Activated T-helper 1 cell treated with anti-CD3 and anti-CD28 coated beads, Interleukin-12 subunit alpha, Interleukin-12 subunit beta, Interleukin-2, Interleukin-4 antibody, amounts not matched to agents 30 ng/mL and 10 ng/mL and 1 ng/mL, durations not matched to agents 14 hours and 24 hours and 36 hours (primary cell): ENCODE measurements around the gene MAGI1. TPM values are rescaled to one million over a fixed set of nuclear protein-coding genes. Genes with fewer than 3 reads are reported as not detected.

Source experiments
- DNase-seq: peaks from one replicate; pipeline ENCODE4 v3.0.0; 2021; ENCODE audit warnings: low spot score
- H3K27ac Mint-ChIP-seq: one replicate; pipeline ENCODE4 v1.8.0; 2021; ENCODE audit warnings: mild to moderate bottlenecking, mixed read lengths
- H3K27me3 Mint-ChIP-seq: one replicate; pipeline ENCODE4 v1.8.0; 2022; ENCODE audit warnings: mild to moderate bottlenecking, moderate library complexity, mixed read lengths; ENCODE audit not compliant: insufficient read depth
- H3K36me3 Mint-ChIP-seq: one replicate; pipeline ENCODE4 v1.8.0; 2021; ENCODE audit warnings: low read depth, mixed read lengths
- H3K4me1 Mint-ChIP-seq: one replicate; pipeline ENCODE4 v1.8.0; 2021; ENCODE audit warnings: low read depth, mixed read lengths
- H3K4me3 Mint-ChIP-seq: one replicate; pipeline ENCODE4 v1.8.0; 2021; ENCODE audit warnings: mild to moderate bottlenecking, moderate library complexity, mixed read lengths
- H3K9me3 Mint-ChIP-seq: one replicate; pipeline ENCODE4 v1.8.0; 2021; ENCODE audit warnings: mixed read lengths
- intact Hi-C: fragments of 100-400 bp; cut with micrococcal nuclease; formaldehyde crosslinking; loops from one replicate; pipeline ENCODE4 v1.15.1; 2024
- total RNA-seq: library from RNA; stranded (reverse); gene quantifications from 2 replicates; pipeline ENCODE4 v1.2.3, GENCODE V29; 2022

Gene MAGI1
- total RNA-seq, 1 donor from 2014 or later = 0.75 TPM

- Mint-ChIP-seq H3K27me3 (no peaks in the 10 kb centered on the region), H3K4me1 (no peaks in the 10 kb centered on the region), H3K4me3 (no peak overlapping the region), H3K27ac (no peak overlapping the region), H3K9me3 (peaks cover 7% of the 10 kb centered on the region), H3K36me3 (no peaks in the 10 kb centered on the region)
- intact Hi-C loops = no loop called here
- no peak for DNase-seq
These were observed 723.8 kb downstream of the MAGI1 start for GRCh38 chr3:65314916-65315315.

GRCh38 chr3:65314269-65314668 is 724.4 kb downstream of the MAGI1 start:
- DNase-seq = no peak
- Mint-ChIP-seq H3K27ac (no peak overlapping the region), H3K4me3 (no peak overlapping the region), H3K9me3 (peaks cover 7% of the 10 kb centered on the region), H3K36me3 (no peaks in the 10 kb centered on the region), H3K27me3 (no peaks in the 10 kb centered on the region), H3K4me1 (no peaks in the 10 kb centered on the region)
- intact Hi-C loops = no loop called here

GRCh38 chr3:65313666-65314065 is 725.1 kb downstream of the MAGI1 start:
- intact Hi-C loops = no loop called here
- H3K36me3 Mint-ChIP-seq = no peaks in the 10 kb centered on the region
- H3K27ac Mint-ChIP-seq = no peak overlapping the region
- H3K4me3 Mint-ChIP-seq = no peak overlapping the region
- DNase-seq = no peak
- H3K27me3 Mint-ChIP-seq = no peaks in the 10 kb centered on the region
- H3K4me1 Mint-ChIP-seq = no peaks in the 10 kb centered on the region
- peaks cover 7% of the 10 kb centered on the region for H3K9me3 Mint-ChIP-seq

GRCh38 chr3:65305836-65306235 is 732.9 kb downstream of the MAGI1 start:
- intact Hi-C loops = no loop called here
- DNase-seq = no peak
- H3K36me3 Mint-ChIP-seq = no peaks in the 10 kb centered on the region
- no peaks in the 10 kb centered on the region for H3K4me1 Mint-ChIP-seq
- no peak overlapping the region for H3K27ac Mint-ChIP-seq
- H3K4me3 Mint-ChIP-seq = no peak overlapping the region
- no peaks in the 10 kb centered on the region for H3K9me3 Mint-ChIP-seq
- no peaks in the 10 kb centered on the region for H3K27me3 Mint-ChIP-seq

Other genes with a start within 250 kb of the MAGI1 start
- gene SLC25A26, start 182.1 kb upstream of the MAGI1 start, total RNA-seq = 17.0 and 18.8 TPM in 2 replicates